ENCODE data around the gene UTF1. TPM values are rescaled to one million over a fixed set of nuclear protein-coding genes. Genes with fewer than 3 reads are reported as not detected.

UTF1 gene
- total and polyA plus RNA-seq, 8 donors = not detected

GRCh38 chr10:133211141-133211830 lies 18.7 kb upstream of the UTF1 start:
- FAIRE-seq = no peak
- H3K27ac ChIP-seq = no peak overlapping the region
- intact Hi-C loops (cut with DNase I) = no loop called here

GRCh38 chr10:133211959-133212852 lies 17.8 kb upstream of the UTF1 start:
- Histone ChIP-seq H3K4me3 (no peak overlapping the region), H3K4me1 (no peaks in the 10 kb centered on the region), H3K9me3 (no peaks in the 10 kb centered on the region), H3K36me3 (no peaks in the 10 kb centered on the region), H3K27me3 (no peaks in the 10 kb centered on the region), H3K27ac (no peak overlapping the region)
- TF ChIP-seq CTCF (IDR thresholded peaks at IDR 0.05) = no peak
- 58 to 71% methylated on average over 34 of the region's 34 CpGs for WGBS, 2 donors
- ATAC-seq = no peak
- DNase-seq = peak in 2 of 6 donors; percentile 11 to 66
- intact Hi-C loops (cut with DNase I) = no loop called here
- no peak for FAIRE-seq

More at GRCh38 chr10:133211141-133211830, 18.7 kb upstream of the UTF1 start:
- Histone ChIP-seq H3K36me3 (no peaks in the 10 kb centered on the region), H3K27me3 (no peaks in the 10 kb centered on the region), H3K4me3 (no peak overlapping the region), H3K4me1 (no peaks in the 10 kb centered on the region), H3K9me3 (no peaks in the 10 kb centered on the region)
- ATAC-seq = no peak
- no peak for TF ChIP-seq CTCF (IDR thresholded peaks at IDR 0.05)
- DNase-seq = peak in 2 of 6 donors; percentile 21 to 57
- WGBS, 2 donors = 54 to 59% methylated on average over 22 to 25 of the region's 25 CpGs

GRCh38 chr10:133212853-133213494 lies 17.0 kb upstream of the UTF1 start:
- Histone ChIP-seq H3K9me3 (no peaks in the 10 kb centered on the region), H3K4me3 (no peak overlapping the region), H3K36me3 (no peaks in the 10 kb centered on the region), H3K27me3 (no peaks in the 10 kb centered on the region), H3K4me1 (no peaks in the 10 kb centered on the region), H3K27ac (no peak overlapping the region)
- intact Hi-C loops (cut with DNase I) = no loop called here
- FAIRE-seq = no peak
- peak in 2 of 6 donors; percentile 12 to 53 for DNase-seq
- no peak for TF ChIP-seq CTCF (IDR thresholded peaks at IDR 0.05)
- ATAC-seq = no peak
- WGBS, 2 donors = 61 to 77% methylated on average over 19 to 20 of the region's 20 CpGs

- intact Hi-C loops (cut with DNase I) = no loop called here
Observed at GRCh38 chr10:133213641-133214467, 16.2 kb upstream of the UTF1 start.

More at GRCh38 chr10:133213641-133214467, 16.2 kb upstream of the UTF1 start:
- no peak for FAIRE-seq
- no peaks in the 10 kb centered on the region for H3K9me3 ChIP-seq
- DNase-seq = peak in 2 of 6 donors; percentile 20 to 41
- no peak overlapping the region for H3K4me3 ChIP-seq
- H3K27ac ChIP-seq = no peak overlapping the region
- no peaks in the 10 kb centered on the region for H3K4me1 ChIP-seq
- ATAC-seq = no peak
- no peaks in the 10 kb centered on the region for H3K36me3 ChIP-seq
- no peaks in the 10 kb centered on the region for H3K27me3 ChIP-seq
- no peak for TF ChIP-seq CTCF (IDR thresholded peaks at IDR 0.05)
- WGBS, 2 donors = 50 to 63% methylated on average over 30 to 32 of the region's 32 CpGs
